ENCODE measurements around the gene CLIC4. TPM values are rescaled to one million over a fixed set of nuclear protein-coding genes. Genes with fewer than 3 reads are reported as not detected.

The CLIC4 gene
- total and polyA plus RNA-seq, 2 of the 8 experiments (the other 6 are each of a cell fraction or from before 2014, with no cell fraction given), result 77.5 to 293 TPM

DNA sequence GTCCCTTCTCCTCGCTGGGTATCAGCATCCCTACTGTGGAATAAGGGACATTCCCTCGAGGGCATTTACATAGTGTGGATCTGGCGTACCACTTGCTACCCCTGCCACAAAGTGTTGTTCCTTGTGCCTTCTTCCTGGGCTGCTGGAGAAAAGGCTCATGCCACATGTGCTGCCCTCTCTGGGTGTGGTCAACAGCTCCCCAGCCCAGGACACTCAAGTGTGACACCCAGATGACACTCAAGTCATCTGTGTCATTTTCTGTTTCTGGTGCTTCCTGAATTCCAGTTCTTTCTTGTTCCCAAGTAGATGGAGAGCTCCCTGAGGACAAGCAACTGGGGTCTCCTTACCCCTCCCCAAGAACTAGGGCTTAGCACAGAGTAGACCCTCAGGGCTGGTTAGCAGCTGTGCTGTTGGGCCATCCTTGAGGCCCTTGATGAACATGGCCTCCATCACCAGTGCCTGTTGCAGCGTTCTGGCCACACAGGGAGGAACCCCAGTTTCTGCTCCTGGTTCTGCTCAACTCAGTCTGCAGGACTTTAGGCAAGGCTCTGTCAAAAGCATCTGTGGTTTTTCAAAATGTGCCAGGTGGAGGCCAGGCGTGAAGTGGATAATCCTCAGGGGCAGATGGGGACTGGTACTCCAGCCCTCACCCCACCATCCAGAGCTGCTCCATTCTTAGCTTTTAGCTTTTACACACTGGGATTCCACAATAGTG lies 49.0 kb upstream of the CLIC4 start (continued):
- TF ChIP-seq NANOG (IDR thresholded peaks at IDR 0.05; ENCODE audit: insufficient read depth, low read depth, low read length, poor library complexity, severe bottlenecking) (no peak), KDM5A (IDR thresholded peaks at IDR 0.05; ENCODE audit: low read length) (no peak), SRF (IDR thresholded peaks at IDR 0.05; ENCODE audit: low read depth, low read length) (no peak), RFX5 (IDR thresholded peaks at IDR 0.05; ENCODE audit: borderline replicate concordance, low read depth, low read length) (no peak), POLR2AphosphoS5 (IDR thresholded peaks at IDR 0.05; ENCODE audit: low read depth, low read length) (no peak), CHD2 (IDR thresholded peaks at IDR 0.05; ENCODE audit: low read length) (no peak), TEAD4 (IDR thresholded peaks at IDR 0.05; ENCODE audit: low read depth, low read length) (no peak), ATF3 (IDR thresholded peaks at IDR 0.05; ENCODE audit: insufficient read depth, low read depth, low read length) (no peak), HDAC6 (IDR thresholded peaks at IDR 0.05; ENCODE audit: low read depth, low read length) (no peak), CHD1 (IDR thresholded peaks at IDR 0.05; ENCODE audit: low read depth, low read length) (no peak), HDAC2 (IDR thresholded peaks at IDR 0.05; ENCODE audit: borderline replicate concordance in 1 of 2, low read depth in 2 of 2, low read length in 2 of 2) (no peak)
